Measurements from ENCODE around the gene SCAPER.

Gene SCAPER

DNA sequence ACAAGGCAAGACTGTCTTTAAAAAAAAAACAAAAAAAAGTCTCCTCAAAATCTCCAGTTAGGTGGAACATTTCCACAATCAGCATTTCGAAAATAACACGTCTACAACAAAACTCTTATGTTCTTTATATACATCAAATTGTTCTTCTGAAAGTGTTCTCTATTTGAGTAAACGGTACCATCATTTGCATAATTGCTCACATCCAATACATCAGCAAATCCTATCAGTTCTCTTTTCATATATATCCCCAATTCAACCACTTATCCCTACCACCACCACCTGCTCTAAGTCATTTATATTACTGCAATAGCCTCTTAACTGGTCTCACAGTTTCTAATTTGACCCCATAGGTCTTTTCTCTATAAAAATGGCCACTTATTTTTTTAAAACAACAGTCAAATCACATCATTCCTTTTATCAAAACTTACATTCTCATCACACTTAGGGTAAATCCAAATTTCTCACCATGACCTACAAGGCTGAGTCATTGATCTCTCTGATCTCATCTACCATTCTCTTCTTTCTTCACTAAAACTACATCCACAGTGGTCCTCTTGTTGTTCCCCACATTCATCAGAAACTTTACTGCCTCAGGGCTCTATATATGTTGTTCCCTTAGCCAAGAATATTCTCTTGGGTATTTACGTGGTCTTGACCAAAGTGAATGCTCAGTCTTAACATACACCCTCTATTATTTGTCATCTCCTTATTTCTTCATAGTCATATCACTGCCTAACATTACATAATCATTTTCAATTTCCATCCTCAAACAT is 237.0 kb downstream of the SCAPER start:
- no peak for DNase-seq (ENCODE audit: low read depth in 2 of 2)

- no peak for DNase-seq (ENCODE audit: low read depth in 2 of 2)
Measured at GRCh38 chr15:76664895-76665294, 240.2 kb downstream of the SCAPER start.

GRCh38 chr15:76664411-76664810 is 240.7 kb downstream of the SCAPER start:
- no peak for DNase-seq (ENCODE audit: low read depth in 2 of 2)

DNA sequence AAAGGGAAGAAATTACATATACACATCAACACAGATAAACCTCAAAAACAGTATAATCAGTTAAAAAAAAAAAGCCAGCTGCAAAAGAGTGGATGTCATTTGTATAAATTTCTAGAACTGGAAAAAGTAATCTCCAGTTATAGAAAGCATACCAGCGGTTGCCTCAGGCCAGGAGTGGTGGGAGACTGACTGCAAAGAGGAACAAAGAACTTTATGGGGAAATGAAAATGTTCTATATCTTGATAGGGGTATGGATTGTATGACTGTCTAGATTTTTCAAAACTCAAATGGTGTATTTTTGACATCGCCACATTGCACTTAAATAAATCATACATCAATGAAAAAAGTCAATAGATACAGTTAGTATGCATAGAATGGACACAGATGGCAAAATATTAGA is 241.6 kb downstream of the SCAPER start:
- no peak for DNase-seq (ENCODE audit: low read depth in 2 of 2)

GRCh38 chr15:76648732-76649444 is 256.3 kb downstream of the SCAPER start:
- no peak for DNase-seq (ENCODE audit: low read depth in 2 of 2)

DNA sequence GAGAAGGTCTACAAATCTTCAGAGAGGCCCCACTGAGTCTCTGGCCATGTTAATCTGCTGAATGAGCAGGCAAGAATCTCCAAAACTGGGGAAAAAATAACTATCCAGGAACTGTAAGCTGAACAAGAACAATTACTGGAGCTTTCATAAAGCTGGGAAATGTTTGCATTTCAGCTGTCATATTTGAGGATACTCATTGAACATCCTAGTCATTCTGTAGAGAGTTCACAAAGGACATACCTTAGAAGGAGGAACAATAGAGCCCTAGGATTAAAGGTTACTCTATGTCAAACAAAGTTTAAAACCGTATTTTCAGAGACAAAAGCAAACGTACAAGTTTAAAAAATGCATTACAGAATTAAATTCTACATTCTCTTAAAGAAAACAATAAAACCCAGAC is 257.5 kb downstream of the SCAPER start:
- DNase-seq (ENCODE audit: low read depth in 2 of 2) = no peak

DNA sequence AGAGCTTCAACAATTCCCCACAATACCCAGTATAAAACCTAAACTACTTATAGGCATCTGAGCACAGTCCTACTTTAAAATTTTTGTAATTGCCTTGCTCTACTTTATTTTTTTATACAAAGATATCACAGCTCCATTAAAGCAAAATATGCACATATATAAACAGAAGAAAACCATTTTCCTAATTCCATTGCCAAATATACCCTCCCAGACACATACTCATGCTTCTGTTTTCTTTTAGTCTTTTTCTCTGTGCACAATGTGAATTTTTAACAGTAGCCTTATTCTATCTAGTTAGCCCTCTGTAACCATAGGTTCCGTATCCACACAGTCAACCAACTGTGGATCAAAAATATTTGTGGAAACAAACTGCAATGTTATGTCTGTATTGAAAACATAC is 260.5 kb downstream of the SCAPER start:
- DNase-seq (ENCODE audit: low read depth in 2 of 2) = no peak

GRCh38 chr15:76642671-76643070 is 262.5 kb downstream of the SCAPER start:
- DNase-seq (ENCODE audit: low read depth in 2 of 2) = no peak

DNA sequence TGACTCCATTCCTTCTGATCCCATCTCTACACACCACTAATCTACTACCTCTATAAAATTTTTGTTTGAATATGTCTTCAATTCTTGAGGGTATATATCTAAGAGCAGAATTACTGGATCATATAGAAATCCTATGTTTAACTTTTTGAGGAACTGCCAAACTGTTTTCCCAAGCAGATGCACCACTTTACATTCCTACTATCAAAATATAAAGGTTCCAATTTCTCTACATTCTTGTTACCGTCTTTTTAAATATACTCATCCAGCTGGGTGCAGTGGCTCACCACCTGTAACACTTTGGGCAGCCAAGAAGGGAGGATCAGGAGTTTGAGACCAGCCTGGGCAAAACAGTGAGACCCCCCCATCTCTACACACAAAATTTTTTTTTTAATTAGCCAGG is 268.0 kb downstream of the SCAPER start:
- DNase-seq (ENCODE audit: low read depth in 2 of 2) = no peak

GRCh38 chr15:76636059-76636458 is 269.1 kb downstream of the SCAPER start:
- no peak for DNase-seq (ENCODE audit: low read depth in 2 of 2)

- DNase-seq (ENCODE audit: low read depth in 2 of 2) = no peak
Measured at GRCh38 chr15:76626611-76627010, 278.5 kb downstream of the SCAPER start.

DNA sequence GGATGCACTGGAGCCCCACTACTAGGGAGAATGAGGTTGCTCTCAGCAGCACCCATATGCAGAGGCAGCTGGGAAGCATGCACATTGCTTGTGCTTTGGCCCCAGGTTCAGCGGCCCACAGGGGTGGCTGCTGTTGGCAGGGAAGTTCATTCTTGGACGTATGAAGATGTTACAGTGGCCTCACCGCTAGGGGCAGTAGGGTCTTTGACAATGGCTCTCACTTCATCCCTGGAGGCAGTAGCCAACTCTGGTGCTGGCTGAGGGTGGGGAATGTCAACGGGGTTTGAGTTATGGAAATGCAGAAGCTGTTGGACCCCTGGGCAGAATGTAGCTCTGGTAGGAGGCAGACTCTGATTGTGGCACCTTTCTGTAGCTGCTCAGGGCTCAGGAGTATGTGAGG is 279.9 kb downstream of the SCAPER start:
- DNase-seq (ENCODE audit: low read depth in 2 of 2) = no peak

GRCh38 chr15:76614725-76615124 is 290.4 kb downstream of the SCAPER start:
- DNase-seq (ENCODE audit: low read depth in 2 of 2) = no peak

DNA sequence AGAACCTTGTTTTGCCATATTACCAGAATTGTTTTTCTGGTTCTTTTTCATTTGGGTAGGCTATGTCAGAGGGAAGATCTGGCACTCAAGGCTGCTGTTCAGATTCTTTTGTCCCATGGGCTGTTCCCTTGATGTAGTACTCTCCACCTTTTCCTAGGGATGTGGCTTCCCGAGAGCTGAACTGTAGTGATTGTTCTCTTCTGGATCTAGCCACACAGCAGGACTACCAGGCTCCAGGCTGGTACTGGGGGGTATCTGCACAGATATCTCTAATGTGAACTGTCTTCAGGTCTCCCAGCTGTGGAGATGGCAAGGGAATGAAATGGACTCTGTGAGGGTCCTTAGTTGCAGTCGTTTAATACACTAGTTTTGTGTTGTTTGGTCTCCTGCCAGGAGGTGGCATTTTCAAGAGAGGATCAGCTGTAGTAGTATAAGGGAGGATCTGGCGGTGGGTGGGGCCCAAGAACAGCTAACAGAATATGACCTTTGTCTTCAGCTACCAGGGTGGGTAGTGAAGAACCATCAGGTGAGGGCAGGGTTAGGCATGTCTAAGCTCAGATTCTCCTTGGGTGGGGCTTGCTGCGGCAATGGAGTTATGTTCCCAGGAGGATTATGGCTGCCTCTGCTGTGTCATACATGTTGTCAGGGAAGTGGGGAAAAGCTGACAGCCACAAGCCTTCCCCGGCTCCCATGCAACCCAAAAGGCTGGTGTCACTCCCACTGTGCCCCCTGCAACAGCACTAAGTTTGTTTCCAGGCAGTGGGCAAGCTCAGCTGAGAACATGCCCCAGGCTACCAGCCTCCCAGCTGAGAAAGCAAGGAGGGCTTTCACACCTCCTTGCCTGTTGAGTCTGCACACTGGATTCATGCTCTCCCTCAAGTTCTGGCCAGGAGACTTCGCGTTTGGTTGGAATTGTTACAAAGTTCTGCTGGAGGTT is 316.1 kb downstream of the SCAPER start:
- DNase-seq (ENCODE audit: low read depth in 2 of 2) = no peak

DNA sequence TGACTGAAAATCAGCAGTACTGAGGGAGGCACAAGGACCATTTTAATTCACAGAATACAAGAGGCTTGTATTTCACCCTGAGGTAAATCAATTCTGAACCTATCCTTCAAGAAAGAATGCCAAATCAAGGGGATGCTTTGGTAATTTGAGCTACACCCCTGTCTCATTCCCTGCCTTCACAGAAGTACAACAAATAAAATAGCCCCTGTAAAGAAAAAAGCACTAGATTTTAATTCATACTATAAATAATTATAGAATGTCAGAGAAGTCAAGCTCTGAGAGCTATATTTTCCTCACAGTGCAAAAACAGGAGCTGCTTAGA is 319.6 kb downstream of the SCAPER start:
- DNase-seq (ENCODE audit: low read depth in 2 of 2) = no peak

DNA sequence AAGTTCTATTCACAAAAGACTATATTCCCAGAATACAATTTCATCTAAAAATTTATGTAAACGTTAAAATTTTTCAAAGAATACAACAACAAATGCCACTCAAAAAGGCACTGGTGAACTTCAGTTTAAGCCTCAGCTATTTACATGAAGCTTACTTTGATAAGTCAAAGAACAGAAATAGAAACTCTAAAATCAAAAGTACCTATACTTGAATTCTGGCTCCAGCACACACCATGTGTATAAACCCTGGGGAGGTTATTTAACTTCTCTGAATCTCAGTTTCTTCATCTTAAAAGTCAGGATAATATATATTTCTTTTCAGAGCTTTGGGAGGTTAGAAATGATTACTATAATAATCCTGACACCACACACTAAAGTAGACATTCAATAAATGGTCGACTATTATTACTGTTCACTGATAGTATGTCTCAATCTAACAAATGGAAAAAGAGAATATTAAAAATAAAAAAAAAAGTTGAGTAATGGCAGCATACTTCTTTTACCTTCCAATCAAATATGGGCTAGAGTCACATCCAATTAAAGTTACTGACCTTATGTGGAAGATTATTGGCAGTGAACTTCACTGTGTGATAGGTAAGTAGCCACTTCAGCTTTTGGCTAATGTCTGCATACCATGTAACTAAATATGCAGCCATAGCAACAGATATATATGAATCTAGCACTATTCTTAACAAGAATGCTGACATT is 320.1 kb downstream of the SCAPER start:
- no peak for DNase-seq (ENCODE audit: low read depth in 2 of 2)

GRCh38 chr15:76582550-76582949 is 322.6 kb downstream of the SCAPER start:
- DNase-seq (ENCODE audit: low read depth in 2 of 2) = no peak

GRCh38 chr15:76577879-76578512 is 327.1 kb downstream of the SCAPER start:
- DNase-seq (ENCODE audit: low read depth in 2 of 2) = no peak

- DNase-seq (ENCODE audit: low read depth in 2 of 2) = no peak
Measured at GRCh38 chr15:76576523-76577279, 328.4 kb downstream of the SCAPER start.

DNA sequence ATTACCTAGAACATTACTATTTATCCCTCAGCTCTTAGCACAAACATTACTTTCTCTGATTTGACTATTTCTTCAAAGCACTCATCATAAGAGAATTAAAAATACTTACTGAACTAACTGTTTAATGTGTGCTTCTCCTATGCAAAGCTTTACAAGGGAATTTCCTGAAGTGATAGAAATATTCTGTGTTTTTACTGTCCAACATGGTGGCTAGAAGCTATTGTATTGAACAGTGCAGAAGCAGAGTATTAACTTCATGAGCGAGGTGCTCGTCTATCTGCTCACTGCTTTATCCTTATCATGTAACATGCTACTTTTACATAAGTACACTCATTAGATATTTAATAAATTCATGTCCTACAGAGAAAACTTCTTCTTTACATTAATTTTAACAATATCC is 329.5 kb downstream of the SCAPER start:
- DNase-seq (ENCODE audit: low read depth in 2 of 2) = no peak

DNA sequence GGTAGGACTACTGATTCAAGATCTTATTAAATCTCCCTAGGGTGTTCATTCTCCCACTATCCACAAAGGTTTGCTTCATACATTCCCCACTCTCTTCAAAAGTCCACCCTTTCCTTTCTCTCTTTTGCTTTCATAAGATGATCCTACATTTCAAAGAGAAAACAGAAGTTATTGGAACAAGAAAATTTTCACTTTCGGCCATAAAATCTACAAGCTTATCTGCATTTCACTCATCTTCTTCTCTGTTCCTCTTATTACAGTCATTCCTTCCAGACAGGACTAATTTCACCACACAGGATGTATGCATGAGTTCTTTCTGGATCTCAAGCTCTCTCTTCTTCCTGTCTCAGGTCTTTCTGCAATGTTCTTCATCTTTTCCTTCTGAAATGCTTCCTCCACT is 329.9 kb downstream of the SCAPER start:
- DNase-seq (ENCODE audit: low read depth in 2 of 2) = no peak

Data from stimulated activated CD4-positive, alpha-beta T cell treated with anti-CD3 and anti-CD28 coated beads, Interleukin-1b, Interleukin-23, amount 100 ng/mL, for 4 hours (primary cell).